K562 (cell line): ENCODE results near the gene PLD1. TPM values are rescaled to one million over a fixed set of nuclear protein-coding genes. Genes with fewer than 3 reads are reported as not detected.

Experiments
- CAMTA2 ChIP-seq: fragments of 250-450 bp; sonication (Bioruptor Pico); conservative IDR thresholded peaks from 2 replicates; pipeline ENCODE4 v1.5.1; 2022
- CREB5 ChIP-seq: fragments of 250-450 bp; sonication (Bioruptor Pico); IDR thresholded peaks from 2 replicates; pipeline ENCODE4 v1.5.0; 2020; ENCODE audit warnings: mild to moderate bottlenecking
- KLF1 ChIP-seq: fragments of 450-650 bp; IDR thresholded peaks from 2 replicates; pipeline ENCODE4 v1.6.1; 2016; ENCODE audit warnings: missing genetic modification characterization, missing compliant biosample characterization
- POLR2B ChIP-seq: fragments of 450-650 bp; IDR thresholded peaks from 2 replicates; pipeline ENCODE4 v1.6.1; 2018; ENCODE audit warnings: low read depth; ENCODE audit not compliant: partially characterized antibody
- TAF9B ChIP-seq: fragments of 450-650 bp; IDR thresholded peaks from 2 replicates; pipeline ENCODE4 v1.6.1; 2018; ENCODE audit warnings: mild to moderate bottlenecking; ENCODE audit not compliant: partially characterized antibody
- ZMIZ1 ChIP-seq, 2 experiments: fragments of 150-350 bp in 1 of 2; IDR thresholded peaks; 2 replicates each; pipeline ENCODE4 v1.6.1; 2012 to 2016; ENCODE audit warnings: low read depth in 2 of 2, low read length in 2 of 2, mild to moderate bottlenecking in 1 of 2, moderate library complexity in 1 of 2
- ZNF280A ChIP-seq: fragments of 450-650 bp; IDR thresholded peaks from 2 replicates; pipeline ENCODE4 v1.6.1; 2018; ENCODE audit warnings: mild to moderate bottlenecking, low read depth; ENCODE audit not compliant: partially characterized antibody
- ZNF318 ChIP-seq, 2 experiments: fragments of 450-650 bp; IDR thresholded peaks; 2 replicates each; pipeline ENCODE4 v1.6.1; 2016; ENCODE audit warnings: mild to moderate bottlenecking in 2 of 2, borderline replicate concordance in 1 of 2, low read depth in 1 of 2, moderate library complexity in 1 of 2
- polyA plus RNA-seq, 8 experiments: library from polyadenylated mRNA; depleted of rRNA in 4 of 8; stranded (reverse) in 5 of 8; unstranded in 3 of 8; fragments of >200 nt; fragmentation: Nextera tagmentation in 2 of 8; fragmentation: Illumina TruSeq in 1 of 8; extraction: Ambion mirVana in 2 of 8; extraction: Trizol in 1 of 8; gene quantifications; 2 replicates each; pipeline versions ENCODE4 v1.2.1 to v1.2.3, GENCODE V29; 2011 to 2014; ENCODE audit warnings: inconsistent platforms in 1 of 8, missing spikeins in 1 of 8
- total RNA-seq, 7 experiments: library from RNA; depleted of rRNA in 6 of 7; stranded (reverse); fragments of >200 nt in 6 of 7; fragmentation: Illumina TruSeq in 2 of 7; extraction: Trizol in 2 of 7; gene quantifications; 2 replicates each; pipeline versions ENCODE4 v1.2.1 to v1.2.3, GENCODE V29; 2011 to 2021; ENCODE audit warnings: low replicate concordance in 1 of 7

PLD1 gene
- total and polyA plus RNA-seq, 9 of the 15 experiments (the other 6 are each of a cell fraction or from before 2014, with no cell fraction given) = 8.4 to 26.1 (median 18.6) TPM

GRCh38 chr3:171811913-171812335, 1.6 kb upstream of the PLD1 start (continued):
- TF ChIP-seq ZNF318 (IDR thresholded peaks at IDR 0.05; ENCODE audit: borderline replicate concordance in 1 of 2, low read depth in 1 of 2) = no peak
- TF ChIP-seq ZMIZ1 (IDR thresholded peaks at IDR 0.05; ENCODE audit: low read depth in 2 of 2, low read length in 2 of 2) = no peak
- TF ChIP-seq KLF1 (tag) = no peak
- TF ChIP-seq CREB5 (CRISPR knock-in tag) = no peak
- no peak for TF ChIP-seq ZNF280A
- TF ChIP-seq CAMTA2 (CRISPR knock-in tag) = no peak
- TF ChIP-seq POLR2B = no peak
- TF ChIP-seq TAF9B = no peak
